ENCODE data around the gene GDPD5. TPM values are rescaled to one million over a fixed set of nuclear protein-coding genes. Genes with fewer than 3 reads are reported as not detected.

The GDPD5 gene
- total and polyA plus RNA-seq, 9 donors = 12.8 to 33.2 (median 20.7) TPM

DNA sequence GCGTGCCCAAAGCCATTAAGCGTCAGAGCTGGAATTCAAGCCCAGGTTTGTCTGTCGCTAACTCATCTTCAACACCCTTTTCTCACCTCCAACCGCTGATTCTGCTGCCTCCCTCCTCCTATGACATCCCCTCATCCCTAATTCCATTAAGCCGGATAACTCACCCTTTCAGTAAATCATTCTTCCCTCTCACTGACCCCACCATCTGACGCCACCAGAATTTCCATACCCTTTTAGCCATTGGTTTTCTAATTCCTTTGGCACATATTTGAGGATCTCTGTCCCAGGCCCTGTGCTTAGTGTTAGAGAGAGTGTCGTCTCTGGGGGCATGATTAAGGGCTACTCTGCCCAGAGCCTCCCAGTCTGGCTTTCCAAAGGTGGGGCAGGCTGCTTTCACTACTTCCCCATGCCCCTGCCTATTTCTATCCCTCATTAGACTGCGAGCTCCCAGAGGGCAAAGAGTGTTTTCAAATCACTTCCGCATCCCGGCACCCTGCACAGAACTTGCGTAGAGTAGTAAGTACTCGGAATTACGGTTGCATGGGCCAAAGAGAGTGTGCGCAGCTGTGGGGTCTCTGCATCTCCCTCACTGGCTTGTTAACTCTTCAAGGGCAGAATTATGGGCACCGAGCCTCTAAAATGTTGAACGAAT lies 96.6 kb downstream of the GDPD5 start:
- Histone ChIP-seq H3K4me3 (ENCODE audit: low read length) (no peak overlapping the region), H3K27me3 (ENCODE audit: control insufficient read depth, insufficient read depth, low read length) (peaks cover 57% of the 10 kb centered on the region), H3K4me1 (ENCODE audit: control insufficient read depth, insufficient read depth, low read length) (peaks cover 27% of the 10 kb centered on the region)

DNA sequence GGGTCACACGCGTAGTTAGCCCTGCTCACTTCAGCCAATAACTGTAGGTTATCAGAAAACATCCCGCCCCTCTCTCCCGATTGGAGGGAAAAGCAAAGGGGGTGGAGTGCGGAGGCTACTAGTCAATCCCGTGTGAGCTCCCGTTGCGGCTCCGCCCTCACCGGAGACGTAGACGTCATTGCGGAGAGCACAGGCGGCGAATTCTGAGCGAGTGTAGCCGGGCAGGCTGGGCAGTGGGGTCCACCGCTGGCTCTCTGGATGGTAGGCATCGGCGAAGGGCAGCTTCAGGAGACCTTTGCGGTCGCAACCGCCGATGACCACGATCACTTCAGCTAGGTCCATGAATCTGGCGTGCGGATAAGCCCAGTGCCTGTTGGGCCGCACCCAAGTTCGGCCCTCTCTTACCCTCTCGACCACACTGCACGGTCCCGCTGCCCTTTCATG lies 97.4 kb downstream of the GDPD5 start:
- peaks cover 5% of the 10 kb centered on the region for H3K36me3 ChIP-seq (ENCODE audit: control insufficient read depth, insufficient read depth, low read length)
- DNase-seq = peak; percentile 95
- H3K9me3 ChIP-seq (replicated peaks; ENCODE audit: control insufficient read depth, low read depth, low read length) = peaks cover 5% of the 10 kb centered on the region
- H3K4me1 ChIP-seq (ENCODE audit: control insufficient read depth, insufficient read depth, low read length) = peaks cover 28% of the 10 kb centered on the region
- 48% methylated on average over 27 of the region's 32 CpGs for WGBS (ENCODE audit: insufficient coverage)
- H3K27me3 ChIP-seq (ENCODE audit: control insufficient read depth, insufficient read depth, low read length) = peaks cover 54% of the 10 kb centered on the region
- H3K27ac ChIP-seq (ENCODE audit: low read length) = peak overlapping the region; percentile 43
- H3K4me3 ChIP-seq (ENCODE audit: low read length) = peak overlapping the region; percentile 34

More for the DNA sequence above, 96.6 kb downstream of the GDPD5 start:
- no peak overlapping the region for H3K27ac ChIP-seq (ENCODE audit: low read length)
- no peak for DNase-seq
- H3K9me3 ChIP-seq (replicated peaks; ENCODE audit: control insufficient read depth, low read depth, low read length) = peaks cover 5% of the 10 kb centered on the region
- H3K36me3 ChIP-seq (ENCODE audit: control insufficient read depth, insufficient read depth, low read length) = peaks cover 2% of the 10 kb centered on the region
- WGBS (ENCODE audit: insufficient coverage) = 74% methylated on average over 16 of the region's 16 CpGs

DNA sequence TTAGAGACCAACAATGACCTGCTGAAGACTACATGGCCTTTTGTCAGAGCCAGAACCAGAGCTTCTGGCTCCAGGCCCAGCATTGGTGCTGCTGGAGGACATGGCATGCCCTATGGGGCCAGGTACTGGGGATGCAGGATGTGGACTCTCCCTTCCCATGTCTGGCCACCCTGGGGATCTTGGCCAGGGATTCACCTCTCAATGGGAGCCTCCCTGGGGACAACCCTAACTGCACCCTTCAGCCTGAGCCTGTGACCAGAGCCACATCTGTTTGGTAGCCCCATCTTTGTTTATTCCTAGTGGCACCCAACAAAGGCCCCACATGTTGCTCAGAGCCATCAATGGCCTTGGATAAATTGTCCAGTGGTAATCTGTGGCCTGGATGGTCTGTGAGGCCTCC lies 98.6 kb downstream of the GDPD5 start:
- no peak overlapping the region for H3K4me3 ChIP-seq (ENCODE audit: low read length)
- DNase-seq = no peak
- H3K27ac ChIP-seq (ENCODE audit: low read length) = no peak overlapping the region
- peaks cover 5% of the 10 kb centered on the region for H3K9me3 ChIP-seq (replicated peaks; ENCODE audit: control insufficient read depth, low read depth, low read length)
- peaks cover 25% of the 10 kb centered on the region for H3K4me1 ChIP-seq (ENCODE audit: control insufficient read depth, insufficient read depth, low read length)
- peaks cover 13% of the 10 kb centered on the region for H3K36me3 ChIP-seq (ENCODE audit: control insufficient read depth, insufficient read depth, low read length)
- peaks cover 43% of the 10 kb centered on the region for H3K27me3 ChIP-seq (ENCODE audit: control insufficient read depth, insufficient read depth, low read length)

DNA sequence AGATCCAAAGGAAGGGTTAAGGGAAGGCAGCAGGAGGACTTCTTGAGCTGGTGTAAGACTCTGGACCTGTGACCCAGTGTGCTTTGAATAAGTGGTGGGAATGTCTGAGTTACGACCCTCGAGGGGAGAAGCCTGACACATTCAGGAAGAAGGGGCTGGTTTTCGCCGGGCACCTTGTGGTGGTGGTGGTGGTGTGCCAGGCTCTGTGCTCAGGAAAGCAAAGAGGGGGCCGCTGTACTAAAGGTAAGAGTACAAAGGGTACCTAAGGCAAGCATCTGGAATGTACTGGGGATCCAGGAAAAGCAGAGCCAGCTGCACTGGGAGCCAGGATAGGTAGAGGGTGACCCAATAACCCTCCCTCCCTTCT lies 99.0 kb downstream of the GDPD5 start:
- Histone ChIP-seq H3K9me3 (replicated peaks; ENCODE audit: control insufficient read depth, low read depth, low read length) (peaks cover 5% of the 10 kb centered on the region), H3K27me3 (ENCODE audit: control insufficient read depth, insufficient read depth, low read length) (peaks cover 38% of the 10 kb centered on the region), H3K27ac (ENCODE audit: low read length) (no peak overlapping the region), H3K36me3 (ENCODE audit: control insufficient read depth, insufficient read depth, low read length) (peaks cover 13% of the 10 kb centered on the region), H3K4me1 (ENCODE audit: control insufficient read depth, insufficient read depth, low read length) (peaks cover 25% of the 10 kb centered on the region), H3K4me3 (ENCODE audit: low read length) (no peak overlapping the region)
- DNase-seq = no peak
- 83% methylated on average over 5 of the region's 5 CpGs for WGBS (ENCODE audit: insufficient coverage)

DNA sequence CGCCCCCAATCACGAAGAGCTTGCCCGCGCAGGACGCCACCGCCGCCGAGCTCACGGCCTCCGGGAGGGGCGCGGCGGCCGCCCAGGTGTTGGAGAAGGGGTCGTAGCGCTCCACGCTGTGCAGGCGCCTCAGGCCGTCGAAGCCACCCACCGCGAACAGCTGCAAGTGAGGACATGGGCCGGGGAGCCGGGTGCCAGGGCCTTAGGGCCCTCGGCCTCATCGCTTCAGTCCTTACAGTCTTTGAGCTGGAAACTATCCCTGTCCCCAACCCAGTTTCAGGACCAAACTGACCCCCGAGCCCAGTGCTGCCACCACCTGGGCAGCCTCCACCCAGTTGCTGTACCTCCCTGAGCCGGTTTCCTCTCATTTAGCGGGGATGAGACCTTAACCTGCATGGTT lies 100.3 kb downstream of the GDPD5 start:
- Histone ChIP-seq H3K4me1 (ENCODE audit: control insufficient read depth, insufficient read depth, low read length) (peaks cover 28% of the 10 kb centered on the region), H3K9me3 (replicated peaks; ENCODE audit: control insufficient read depth, low read depth, low read length) (peaks cover 5% of the 10 kb centered on the region), H3K27ac (ENCODE audit: low read length) (no peak overlapping the region), H3K36me3 (ENCODE audit: control insufficient read depth, insufficient read depth, low read length) (peaks cover 15% of the 10 kb centered on the region), H3K27me3 (ENCODE audit: control insufficient read depth, insufficient read depth, low read length) (peaks cover 26% of the 10 kb centered on the region), H3K4me3 (ENCODE audit: low read length) (no peak overlapping the region)
- no peak for DNase-seq
- WGBS (ENCODE audit: insufficient coverage) = 50% methylated on average over 27 of the region's 29 CpGs

DNA sequence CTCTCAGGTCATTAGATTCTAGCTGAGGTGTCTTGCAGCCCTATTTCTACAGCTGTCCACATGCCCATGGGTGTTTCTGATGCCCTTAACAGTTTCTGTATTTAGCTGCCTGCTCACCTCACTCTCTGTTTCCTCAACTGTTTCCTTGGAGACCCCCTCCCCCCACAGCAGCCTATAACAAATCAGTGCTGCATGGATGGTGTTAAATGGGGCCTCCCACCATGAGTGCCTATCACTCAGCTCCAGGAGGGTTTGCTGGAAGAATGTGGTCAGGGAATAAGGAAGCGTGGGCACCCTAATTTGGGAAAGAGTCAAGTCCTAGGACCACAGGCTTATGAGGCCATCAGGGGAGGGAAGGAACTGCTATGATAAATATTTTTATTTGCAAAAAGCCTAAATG lies 101.3 kb downstream of the GDPD5 start:
- H3K4me3 ChIP-seq (ENCODE audit: low read length) = no peak overlapping the region
- peaks cover 33% of the 10 kb centered on the region for H3K4me1 ChIP-seq (ENCODE audit: control insufficient read depth, insufficient read depth, low read length)
- no peak for DNase-seq
- peaks cover 22% of the 10 kb centered on the region for H3K27me3 ChIP-seq (ENCODE audit: control insufficient read depth, insufficient read depth, low read length)
- H3K27ac ChIP-seq (ENCODE audit: low read length) = peak overlapping the region; percentile 85
- whole genome bisulfite sequencing (ENCODE audit: insufficient coverage) = 100% methylated on average over 1 of the region's 1 CpG
- peaks cover 3% of the 10 kb centered on the region for H3K9me3 ChIP-seq (replicated peaks; ENCODE audit: control insufficient read depth, low read depth, low read length)
- peaks cover 15% of the 10 kb centered on the region for H3K36me3 ChIP-seq (ENCODE audit: control insufficient read depth, insufficient read depth, low read length)

DNA sequence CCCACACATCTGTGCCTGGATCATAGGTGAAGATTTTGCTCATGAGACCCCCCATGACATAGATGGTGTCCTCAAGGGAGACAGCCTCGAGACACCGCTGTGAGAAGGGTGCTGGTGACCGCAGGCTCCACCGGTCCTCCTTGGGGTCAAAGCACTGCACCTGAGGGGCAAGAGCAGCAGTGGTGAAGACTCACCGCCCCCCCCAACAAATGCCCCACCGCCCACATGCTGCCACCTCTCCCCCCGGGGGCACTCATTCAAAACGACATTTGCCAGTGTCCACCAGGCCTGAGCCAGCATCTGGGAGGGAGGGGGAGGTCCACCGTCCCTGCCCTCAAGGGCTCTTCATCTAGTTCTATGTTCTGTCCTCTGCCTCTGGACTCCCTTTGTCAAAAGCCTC lies 102.0 kb downstream of the GDPD5 start:
- Histone ChIP-seq H3K4me1 (ENCODE audit: control insufficient read depth, insufficient read depth, low read length) (peaks cover 33% of the 10 kb centered on the region), H3K27ac (ENCODE audit: low read length) (peak overlapping the region; percentile 85), H3K27me3 (ENCODE audit: control insufficient read depth, insufficient read depth, low read length) (peaks cover 15% of the 10 kb centered on the region), H3K36me3 (ENCODE audit: control insufficient read depth, insufficient read depth, low read length) (peaks cover 19% of the 10 kb centered on the region), H3K4me3 (ENCODE audit: low read length) (no peak overlapping the region), H3K9me3 (replicated peaks; ENCODE audit: control insufficient read depth, low read depth, low read length) (no peaks in the 10 kb centered on the region)
- no peak for DNase-seq
- 80% methylated on average over 1 of the region's 9 CpGs for WGBS (ENCODE audit: insufficient coverage)

DNA sequence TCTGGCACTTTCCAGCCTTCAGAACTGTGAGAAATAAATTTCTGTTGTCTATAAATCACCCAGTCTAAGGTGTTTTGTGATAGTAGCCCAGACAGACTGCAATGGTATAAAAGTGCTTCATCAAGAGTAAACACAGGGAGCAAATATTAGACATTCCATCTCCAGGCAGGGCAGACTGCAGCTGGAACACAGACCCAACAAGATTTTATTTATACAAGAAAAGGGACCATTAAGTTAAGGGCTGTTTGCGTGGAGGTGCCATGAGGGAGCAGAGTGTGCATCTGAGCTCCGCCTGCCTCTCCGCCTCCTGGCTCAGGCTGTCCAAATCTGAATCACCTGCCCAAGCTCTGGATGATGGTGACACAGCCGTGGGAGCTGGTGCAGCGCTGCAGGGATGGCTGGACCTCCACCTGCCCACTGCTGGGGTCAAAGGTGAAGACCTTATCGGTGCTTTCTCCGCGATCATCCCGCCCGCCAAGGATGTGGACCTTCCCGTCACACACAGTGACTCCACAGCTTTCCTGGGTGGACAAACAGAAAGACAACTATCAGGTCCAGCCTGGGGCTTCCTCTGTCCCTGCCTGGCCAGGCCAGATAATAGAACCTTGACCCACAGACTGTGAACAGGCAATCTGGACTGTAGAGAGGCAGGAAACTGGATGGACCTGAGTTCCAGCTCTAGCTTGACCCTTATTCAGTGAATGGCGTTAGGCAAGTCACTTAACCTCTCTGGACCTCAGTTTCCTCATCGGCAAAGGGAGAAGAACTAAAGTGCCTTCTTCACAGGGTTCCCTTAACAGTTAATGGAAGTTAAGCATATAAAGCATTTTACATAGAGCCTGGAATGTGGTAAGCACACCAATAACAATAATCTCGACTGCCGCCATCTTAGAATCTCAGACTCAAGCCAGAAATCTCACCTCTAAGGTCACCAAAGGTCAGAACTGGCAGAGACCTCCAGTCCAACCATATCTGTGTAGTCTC lies 103.2 kb downstream of the GDPD5 start:
- Histone ChIP-seq H3K27ac (ENCODE audit: low read length) (peak overlapping the region; percentile 85), H3K27me3 (ENCODE audit: control insufficient read depth, insufficient read depth, low read length) (peaks cover 5% of the 10 kb centered on the region), H3K36me3 (ENCODE audit: control insufficient read depth, insufficient read depth, low read length) (peaks cover 19% of the 10 kb centered on the region), H3K4me1 (ENCODE audit: control insufficient read depth, insufficient read depth, low read length) (peaks cover 34% of the 10 kb centered on the region), H3K9me3 (replicated peaks; ENCODE audit: control insufficient read depth, low read depth, low read length) (no peaks in the 10 kb centered on the region), H3K4me3 (ENCODE audit: low read length) (no peak overlapping the region)
- no peak for DNase-seq
- 91% methylated on average over 10 of the region's 15 CpGs for WGBS (ENCODE audit: insufficient coverage)

DNA sequence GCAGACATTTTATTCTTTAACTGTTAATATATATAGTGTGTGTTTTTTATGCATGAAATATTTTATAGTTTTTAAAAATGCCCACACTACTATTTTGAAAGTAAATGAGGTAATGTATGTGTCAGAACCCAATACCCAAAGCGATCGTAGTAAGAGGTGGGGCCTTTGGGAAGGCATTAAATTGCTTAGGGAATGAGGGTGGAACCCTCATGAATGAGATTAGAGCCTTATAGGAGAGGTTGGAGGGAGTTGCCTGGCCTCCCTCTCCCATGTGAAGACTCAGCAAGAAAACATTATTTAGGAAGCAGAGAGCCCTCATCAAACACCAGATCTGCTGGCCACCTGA lies 103.9 kb downstream of the GDPD5 start:
- Histone ChIP-seq H3K9me3 (replicated peaks; ENCODE audit: control insufficient read depth, low read depth, low read length) (no peaks in the 10 kb centered on the region), H3K4me1 (ENCODE audit: control insufficient read depth, insufficient read depth, low read length) (peaks cover 37% of the 10 kb centered on the region), H3K4me3 (ENCODE audit: low read length) (no peak overlapping the region), H3K27me3 (ENCODE audit: control insufficient read depth, insufficient read depth, low read length) (no peaks in the 10 kb centered on the region), H3K27ac (ENCODE audit: low read length) (no peak overlapping the region), H3K36me3 (ENCODE audit: control insufficient read depth, insufficient read depth, low read length) (peaks cover 19% of the 10 kb centered on the region)
- DNase-seq = no peak
- WGBS (ENCODE audit: insufficient coverage) = 70% methylated on average over 2 of the region's 2 CpGs

DNA sequence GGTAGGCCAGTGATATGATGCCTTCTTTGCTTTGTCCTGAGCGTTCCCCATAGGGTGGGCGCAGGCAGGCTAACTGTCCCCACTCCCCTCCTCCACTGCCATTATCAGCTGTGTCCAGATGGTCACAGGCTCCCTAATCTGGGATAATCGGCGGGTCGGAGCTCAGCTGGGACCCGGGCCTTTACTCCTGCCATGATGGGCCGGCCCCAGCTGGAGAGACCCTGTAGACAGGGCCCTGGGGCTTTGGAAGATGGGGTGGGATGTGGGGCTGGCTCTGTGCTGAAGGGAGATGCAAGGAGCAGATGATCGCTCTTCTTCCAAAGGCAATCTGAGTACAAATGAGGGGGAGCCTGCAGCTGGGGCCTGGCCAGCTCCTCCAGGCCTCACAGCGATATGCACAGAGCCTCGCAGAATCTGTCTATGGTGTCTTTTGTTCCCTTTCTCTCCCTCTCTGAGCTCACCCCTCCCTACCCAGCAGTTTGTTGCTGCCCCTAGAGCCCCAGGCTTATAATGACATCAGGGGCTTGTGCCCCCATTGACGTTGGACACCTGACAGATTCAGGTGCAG lies 104.6 kb downstream of the GDPD5 start:
- no peaks in the 10 kb centered on the region for H3K27me3 ChIP-seq (ENCODE audit: control insufficient read depth, insufficient read depth, low read length)
- no peaks in the 10 kb centered on the region for H3K9me3 ChIP-seq (replicated peaks; ENCODE audit: control insufficient read depth, low read depth, low read length)
- H3K4me1 ChIP-seq (ENCODE audit: control insufficient read depth, insufficient read depth, low read length) = peaks cover 38% of the 10 kb centered on the region
- no peak overlapping the region for H3K4me3 ChIP-seq (ENCODE audit: low read length)
- WGBS (ENCODE audit: insufficient coverage) = 51% methylated on average over 9 of the region's 11 CpGs
- DNase-seq = no peak
- H3K27ac ChIP-seq (ENCODE audit: low read length) = peak overlapping the region; percentile 31
- peaks cover 20% of the 10 kb centered on the region for H3K36me3 ChIP-seq (ENCODE audit: control insufficient read depth, insufficient read depth, low read length)
